B cell (primary cell): ENCODE measurements around the gene RAB11FIP3. TPM values are rescaled to one million over a fixed set of nuclear protein-coding genes. Genes with fewer than 3 reads are reported as not detected.

Experiments used
- ATAC-seq: fragments of 200-7000 bp; cut with Tn5 transposase; one replicate; pipeline ENCODE4 v1.10.0; 2021; ENCODE audit warnings: low read depth, mild to moderate bottlenecking, moderate number of reproducible peaks, moderate library complexity
- CTCF ChIA-PET: fragments of 350-600 bp; sonication (Branson Sonifier 250); formaldehyde crosslinking; loops from one replicate; lab custom pipeline; 2021; ENCODE audit warnings: antibody characterized with exemption, inconsistent platforms; lab: Charles Lee
- POLR2A ChIA-PET: fragments of 350-600 bp; sonication (Branson Sonifier 250); formaldehyde crosslinking; loops from one replicate; lab custom pipeline; 2021; ENCODE audit warnings: antibody characterized with exemption; lab: Charles Lee
- DNase-seq: peaks from one replicate; pipeline ENCODE4 v3.0.0; 2013
- H2AFZ ChIP-seq: 2 replicates; pipeline ENCODE4 v1.6.1; 2012; ENCODE audit warnings: mild to moderate bottlenecking, low read depth, low read length; ENCODE audit not compliant: insufficient read depth, poor library complexity, severe bottlenecking
- H3K27ac ChIP-seq, 2 donors: 1 replicate in 1 of 2; 2 replicates in 1 of 2; pipeline ENCODE4 v1.5.1; 2012 to 2013; ENCODE audit warnings: low read length in 2 of 2, mild to moderate bottlenecking in 2 of 2, moderate library complexity in 1 of 2
- H3K27me3 ChIP-seq, 4 experiments: fragments of 200-600 bp in 1 of 4; sonication (generic) in 1 of 4; replicated peaks in 1 of 4; 1 replicate in 2 of 4; 2 replicates in 2 of 4; pipeline versions ENCODE4 v1.6.1 to v1.7.0; 2013 to 2016; ENCODE audit warnings: low read length in 3 of 4, mild to moderate bottlenecking in 2 of 4, mixed read lengths in 1 of 4, moderate library complexity in 1 of 4; ENCODE audit not compliant: insufficient read depth in 4 of 4, control insufficient read depth in 3 of 4; ENCODE audit errors: control extremely low read depth in 1 of 4
- H3K36me3 ChIP-seq, 2 experiments: replicated peaks in 1 of 2; 1 replicate in 1 of 2; 2 replicates in 1 of 2; pipeline versions ENCODE4 v1.6.1 to v1.7.1; 2013; ENCODE audit warnings: low read length in 1 of 2; ENCODE audit not compliant: insufficient read depth in 2 of 2, control insufficient read depth in 1 of 2; ENCODE audit errors: control extremely low read depth in 1 of 2, extremely low read depth in 1 of 2
- H3K4me1 ChIP-seq, 2 donors: fragments of 200-600 bp in 1 of 2; sonication (generic) in 1 of 2; 1 replicate in 1 of 2; 2 replicates in 1 of 2; pipeline versions ENCODE4 v1.5.1 to v1.6.1; 2013 to 2017; ENCODE audit warnings: low read length in 2 of 2; ENCODE audit not compliant: control insufficient read depth in 2 of 2, insufficient read depth in 2 of 2
- H3K4me2 ChIP-seq: replicated peaks from 2 replicates; pipeline ENCODE3; 2012; ENCODE audit warnings: mild to moderate bottlenecking, low read depth, low read length; ENCODE audit not compliant: poor library complexity, severe bottlenecking
- H3K4me3 ChIP-seq, 5 experiments: fragments of 200-600 bp in 1 of 5; sonication (generic) in 1 of 5; 1 replicate in 3 of 5; 2 replicates in 2 of 5; pipeline versions ENCODE4 v1.5.1 to v1.7.0; 2011 to 2016; ENCODE audit warnings: low read length in 4 of 5, mild to moderate bottlenecking in 4 of 5, low read depth in 2 of 5, control low read depth in 1 of 5, moderate library complexity in 1 of 5; ENCODE audit not compliant: insufficient read depth in 1 of 5; ENCODE audit errors: control extremely low read depth in 1 of 5, extremely low read depth in 1 of 5
- H3K79me2 ChIP-seq: fragments of 200-600 bp; sonication (generic); one replicate; pipeline ENCODE4 v1.6.0; 2016; ENCODE audit warnings: low read length; ENCODE audit not compliant: control insufficient read depth, insufficient read depth
- H3K9ac ChIP-seq: fragments of 200-600 bp; sonication (generic); 2 replicates; pipeline ENCODE4 v1.6.1; 2017; ENCODE audit warnings: mild to moderate bottlenecking, low read length, moderate library complexity
- H3K9me3 ChIP-seq, 3 donors: one replicate each; pipeline versions ENCODE4 v1.6.1 to v1.7.1; 2013; ENCODE audit warnings: low read length in 2 of 3; ENCODE audit not compliant: control insufficient read depth in 2 of 3, insufficient read depth in 1 of 3; ENCODE audit errors: control extremely low read depth in 1 of 3
- H4K20me1 ChIP-seq: 2 replicates; pipeline ENCODE4 v1.6.0; 2012; ENCODE audit warnings: mild to moderate bottlenecking, low read length; ENCODE audit not compliant: insufficient read depth, control insufficient read depth, poor library complexity, severe bottlenecking
- H3K27ac Mint-ChIP-seq: one replicate; pipeline ENCODE4 v1.8.0; 2021; ENCODE audit warnings: mixed read lengths
- H3K27me3 Mint-ChIP-seq: one replicate; pipeline ENCODE4 v1.8.0; 2021; ENCODE audit warnings: mixed read lengths
- H3K4me1 Mint-ChIP-seq: one replicate; pipeline ENCODE4 v1.8.0; 2021; ENCODE audit warnings: mixed read lengths
- H3K4me3 Mint-ChIP-seq: one replicate; pipeline ENCODE4 v1.8.0; 2021; ENCODE audit warnings: mixed read lengths
- H3K9me3 Mint-ChIP-seq: one replicate; pipeline ENCODE4 v1.8.0; 2022; ENCODE audit warnings: mixed read lengths; ENCODE audit not compliant: insufficient read depth
- CTCF ChIP-seq: fragments of 200-600 bp; IDR thresholded peaks from one replicate; pipeline ENCODE4 v1.8.0; 2022; ENCODE audit warnings: antibody characterized with exemption, mild to moderate bottlenecking
- EZH2 ChIP-seq: IDR thresholded peaks from 2 replicates; pipeline ENCODE4 v1.6.1; 2012; ENCODE audit warnings: borderline replicate concordance, low read depth, mild to moderate bottlenecking, moderate library complexity, low read length; ENCODE audit not compliant: insufficient read depth, poor library complexity, severe bottlenecking
- WGBS: methylation state at CpG from one replicate; pipeline ENCODE4 v1.1.5; 2013; ENCODE audit warnings: missing lambda C conversion rate; ENCODE audit not compliant: insufficient coverage; 5-methylcytosine and 5-hydroxymethylcytosine counted together
- intact Hi-C: fragments of 100-400 bp; cut with micrococcal nuclease; formaldehyde crosslinking; loops from one replicate; pipeline ENCODE4 v1.10.0; 2022
- polyA plus RNA-seq: library from polyadenylated mRNA; depleted of rRNA; stranded (reverse); fragments of >200 nt; gene quantifications from 2 replicates; pipeline ENCODE4 v1.2.3, GENCODE V29; 2012
- total RNA-seq, 2 donors: library from RNA; stranded (reverse); fragments of 120-200 nt in 1 of 2; gene quantifications; 1 replicate in 1 of 2; 2 replicates in 1 of 2; pipeline versions ENCODE4 v1.2.3 to v1.2.4, GENCODE V29; 2013 to 2022

The RAB11FIP3 gene
- total and polyA plus RNA-seq, 2 donors (not counting 1 experiment from before 2014, with no cell fraction given) = 24.3 to 57.2 TPM

- CTCF ChIA-PET = no interaction called here
- H3K4me3 Mint-ChIP-seq = no peak overlapping the region
- intact Hi-C loops = no loop called here
- no peaks in the 10 kb centered on the region for H3K9me3 Mint-ChIP-seq
- POLR2A ChIA-PET = no interaction called here
- Histone ChIP-seq H3K4me1 (no peaks in the 10 kb centered on the region), H3K27me3 (no peaks in the 10 kb centered on the region), H3K9ac (no peak overlapping the region), H4K20me1 (peaks cover 74% of the 10 kb centered on the region), H3K36me3 (peaks cover 0 to 2% of the 10 kb centered on the region in 2 experiments), H3K27ac (no peak overlapping the region), H3K4me3 (no peak overlapping the region), H3K9me3 (no peaks in the 10 kb centered on the region), H3K4me2 (no peak overlapping the region), H2AFZ (no peak overlapping the region), H3K79me2 (peaks cover 68% of the 10 kb centered on the region)
- no peak overlapping the region for H3K27ac Mint-ChIP-seq
- ATAC-seq (no peak), DNase-seq (no peak)
- no peaks in the 10 kb centered on the region for H3K4me1 Mint-ChIP-seq
- TF ChIP-seq CTCF (no peak), EZH2 (no peak)
- H3K27me3 Mint-ChIP-seq = no peaks in the 10 kb centered on the region
- WGBS = 98% methylated on average over 24 of the region's 34 CpGs
Measured at GRCh38 chr16:539901-540530, 114.6 kb downstream of the RAB11FIP3 start.

- Histone ChIP-seq H4K20me1 (peaks cover 67% of the 10 kb centered on the region), H3K4me3 (no peak overlapping the region), H3K9me3 (no peaks in the 10 kb centered on the region), H3K9ac (no peak overlapping the region), H3K27ac (no peak overlapping the region), H3K4me1 (no peaks in the 10 kb centered on the region), H3K4me2 (no peak overlapping the region), H2AFZ (no peak overlapping the region), H3K27me3 (no peaks in the 10 kb centered on the region), H3K36me3 (peaks cover 0 to 2% of the 10 kb centered on the region in 2 experiments), H3K79me2 (peaks cover 60% of the 10 kb centered on the region)
- Mint-ChIP-seq H3K9me3 (no peaks in the 10 kb centered on the region), H3K27ac (no peak overlapping the region), H3K27me3 (no peaks in the 10 kb centered on the region), H3K4me3 (no peak overlapping the region), H3K4me1 (no peaks in the 10 kb centered on the region)
- ChIA-PET POLR2A (interaction anchor here (0.7 kb wide), 1 partner anchor 239 kb away, joined by 3 read pairs; no protein-coding TSS in a partner anchor), CTCF (no interaction called here)
- WGBS = 99% methylated on average over 29 of the region's 29 CpGs
- TF ChIP-seq CTCF = no peak
- TF ChIP-seq EZH2 = no peak
- no peak for ATAC-seq
- no peak for DNase-seq
- intact Hi-C loops = no loop called here
Measured at GRCh38 chr16:540645-541340, 115.3 kb downstream of the RAB11FIP3 start.
